Common myeloid progenitor, CD34-positive (primary cell): ENCODE measurements around the gene SMARCA1.

Experiments
- CTCF ChIA-PET: fragments of 350-600 bp; sonication (Branson Sonifier 250); formaldehyde crosslinking; loops from one replicate; lab custom pipeline; 2021; ENCODE audit warnings: antibody characterized with exemption; lab: Charles Lee
- POLR2A ChIA-PET: fragments of 350-600 bp; sonication (Branson Sonifier 250); formaldehyde crosslinking; loops from one replicate; lab custom pipeline; 2021; ENCODE audit warnings: antibody characterized with exemption; lab: Charles Lee
- DNase-seq, 3 donors: peaks; one replicate each; pipeline versions ENCODE4 v3.0.0 to v3.0.0-alpha.2; 2013
- H3K27ac ChIP-seq, 2 experiments: 1 replicate in 1 of 2; 2 replicates in 1 of 2; pipeline ENCODE4 v1.7.0; 2013; ENCODE audit warnings: inconsistent platforms in 2 of 2, low read length in 2 of 2, mild to moderate bottlenecking in 2 of 2, low read depth in 1 of 2, moderate library complexity in 1 of 2; ENCODE audit not compliant: severe bottlenecking in 2 of 2, insufficient read depth in 1 of 2, poor library complexity in 1 of 2
- H3K27me3 ChIP-seq, 5 experiments: replicated peaks in 2 of 5; 1 replicate in 3 of 5; 2 replicates in 2 of 5; pipeline versions ENCODE4 v1.6.1 to v1.7.0; 2013; ENCODE audit warnings: low read length in 4 of 5, mild to moderate bottlenecking in 2 of 5, moderate library complexity in 2 of 5, inconsistent platforms in 1 of 5; ENCODE audit not compliant: insufficient read depth in 5 of 5, control insufficient read depth in 4 of 5
- H3K36me3 ChIP-seq, 4 experiments: 1 replicate in 2 of 4; 2 replicates in 2 of 4; pipeline versions ENCODE4 v1.6.1 to v1.7.0; 2013; ENCODE audit warnings: low read length in 3 of 4, control low read depth in 1 of 4, mild to moderate bottlenecking in 1 of 4; ENCODE audit not compliant: control insufficient read depth in 4 of 4, insufficient read depth in 4 of 4
- H3K4me1 ChIP-seq, 4 experiments: 1 replicate in 3 of 4; 2 replicates in 1 of 4; pipeline versions ENCODE4 v1.6.1 to v1.7.1; 2013; ENCODE audit warnings: low read length in 3 of 4, mild to moderate bottlenecking in 3 of 4, control low read depth in 1 of 4, inconsistent platforms in 1 of 4, moderate library complexity in 1 of 4; ENCODE audit not compliant: control insufficient read depth in 4 of 4, insufficient read depth in 4 of 4; ENCODE audit errors: control extremely low read depth in 1 of 4
- H3K4me3 ChIP-seq, 7 experiments: 1 replicate in 4 of 7; 2 replicates in 3 of 7; pipeline versions ENCODE4 v1.5.1 to v1.7.0; 2013; ENCODE audit warnings: mild to moderate bottlenecking in 7 of 7, low read length in 6 of 7, moderate library complexity in 6 of 7, inconsistent platforms in 2 of 7, low read depth in 2 of 7, control low read depth in 1 of 7; ENCODE audit not compliant: insufficient read depth in 4 of 7, control insufficient read depth in 1 of 7; ENCODE audit errors: extremely low read depth in 1 of 7
- H3K9me3 ChIP-seq, 5 experiments: 1 replicate in 4 of 5; 2 replicates in 1 of 5; pipeline versions ENCODE4 v1.6.1 to v1.7.1; 2013; ENCODE audit warnings: low read length in 4 of 5, mild to moderate bottlenecking in 2 of 5, inconsistent platforms in 1 of 5, low read depth in 1 of 5, moderate library complexity in 1 of 5; ENCODE audit not compliant: control insufficient read depth in 4 of 5, insufficient read depth in 2 of 5; ENCODE audit errors: control extremely low read depth in 1 of 5
- WGBS: methylation state at CpG from one replicate; pipeline ENCODE4 v1.1.5; 2013; ENCODE audit not compliant: insufficient coverage; 5-methylcytosine and 5-hydroxymethylcytosine counted together

SMARCA1 gene

DNA sequence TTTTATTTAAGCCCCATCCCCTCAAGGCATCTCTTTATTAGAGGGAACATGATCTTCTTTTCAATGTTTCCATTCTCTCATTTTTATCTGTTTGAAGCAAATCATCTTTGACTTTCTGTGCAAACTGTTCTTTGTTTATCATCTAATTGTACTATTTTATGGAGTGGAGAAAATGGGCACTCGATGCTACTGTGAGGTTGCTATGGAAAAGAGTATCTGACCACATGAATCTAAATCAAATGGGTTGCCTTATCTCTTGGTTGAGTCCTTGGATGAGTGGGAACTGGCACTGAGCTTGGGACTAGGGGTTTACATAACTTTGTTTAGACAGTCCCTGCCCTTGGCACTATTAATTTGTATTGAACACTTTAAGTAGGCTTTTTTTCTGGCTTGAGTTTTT, 25.8 kb upstream of the SMARCA1 start:
- 80% methylated on average over 1 of the region's 1 CpG for whole genome bisulfite sequencing
- Histone ChIP-seq H3K4me3 (no peak overlapping the region), H3K4me1 (peaks cover 0 to 8% (median 5%) of the 10 kb centered on the region in 4 experiments), H3K27me3 (no peaks in the 10 kb centered on the region), H3K9me3 (no peaks in the 10 kb centered on the region), H3K27ac (no peak overlapping the region), H3K36me3 (peaks cover 0 to 16% (median 5%) of the 10 kb centered on the region in 4 experiments)
- CTCF ChIA-PET = interaction anchor here (1.4 kb wide), 1 partner anchor 8 kb away, joined by 6 read pairs; no protein-coding TSS in a partner anchor
- POLR2A ChIA-PET = no interaction called here
- no peak for DNase-seq

DNA sequence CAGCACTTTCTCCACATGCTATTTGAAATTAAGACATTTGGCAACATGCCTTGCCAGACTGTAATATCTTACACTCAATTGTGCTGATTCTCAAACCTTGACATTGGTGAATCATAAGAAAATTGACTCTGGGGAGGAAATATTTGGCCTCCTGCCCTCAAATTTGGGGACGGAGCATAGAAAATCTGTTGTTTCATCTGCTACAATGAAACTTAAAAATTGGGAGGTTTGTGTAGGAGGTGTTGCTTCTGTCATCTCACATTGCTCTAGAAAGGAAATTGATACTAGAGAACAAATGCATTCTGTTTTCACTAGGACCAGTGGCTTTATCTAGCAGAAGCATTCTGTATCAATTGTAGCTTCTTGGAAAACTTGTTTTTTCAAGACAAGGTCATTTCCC, 22.1 kb upstream of the SMARCA1 start:
- POLR2A ChIA-PET = no interaction called here
- DNase-seq = no peak
- H3K36me3 ChIP-seq = peaks cover 0 to 13% (median 5%) of the 10 kb centered on the region in 4 experiments
- no peak overlapping the region for H3K27ac ChIP-seq
- WGBS = 100% methylated on average over 1 of the region's 1 CpG
- peaks cover 0 to 9% (median under 1%) of the 10 kb centered on the region in 4 experiments for H3K4me1 ChIP-seq
- CTCF ChIA-PET = interaction anchor here (1.5 to 1.9 kb wide), 2 partner anchors 11 to 12 kb away, joined by 4 read pairs; no protein-coding TSS in a partner anchor
- peaks cover 0 to 2% (median 0%) of the 10 kb centered on the region in 5 experiments for H3K27me3 ChIP-seq
- H3K9me3 ChIP-seq = no peaks in the 10 kb centered on the region
- H3K4me3 ChIP-seq = no peak overlapping the region

DNA sequence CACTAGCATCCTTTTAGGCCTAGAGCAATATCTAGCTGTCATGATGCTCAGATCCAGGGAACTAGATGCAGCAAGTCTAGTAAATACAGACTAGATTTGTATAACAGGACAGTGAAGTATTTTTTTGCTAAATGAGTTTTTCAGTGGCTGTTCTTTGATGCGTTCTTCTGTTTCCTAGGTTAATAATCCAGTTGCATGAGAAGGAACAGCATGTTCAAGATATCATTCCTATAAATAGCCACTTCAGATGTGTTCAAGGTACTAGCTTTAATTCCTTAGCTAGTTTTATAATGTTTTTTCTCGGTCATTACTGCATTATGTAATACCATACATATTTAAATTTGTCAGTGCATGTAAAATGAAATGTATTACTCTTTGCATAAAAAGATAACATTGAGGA, 21.5 kb upstream of the SMARCA1 start:
- CTCF ChIA-PET = no interaction called here
- peaks cover 0 to 9% (median under 1%) of the 10 kb centered on the region in 4 experiments for H3K4me1 ChIP-seq
- peaks cover 0 to 13% (median 5%) of the 10 kb centered on the region in 4 experiments for H3K36me3 ChIP-seq
- peaks cover 0 to 2% (median 0%) of the 10 kb centered on the region in 5 experiments for H3K27me3 ChIP-seq
- H3K27ac ChIP-seq = no peak overlapping the region
- H3K9me3 ChIP-seq = no peaks in the 10 kb centered on the region
- POLR2A ChIA-PET = no interaction called here
- WGBS = no CpG with 5 or more reads among the region's 2 CpGs
- H3K4me3 ChIP-seq = no peak overlapping the region
- no peak for DNase-seq

GRCh38 chrX:129540722-129541184, 17.5 kb upstream of the SMARCA1 start:
- H3K4me3 ChIP-seq = peak overlapping the region in 6 of 7 experiments; percentile 59 to 86 (median 68)
- ChIA-PET POLR2A (interaction anchor here (0.6 kb wide), 1 partner anchor 13 kb away, joined by 3 read pairs; no protein-coding TSS in a partner anchor), CTCF (interaction anchor here (1.2 kb wide), 1 partner anchor 9 kb away, joined by 6 read pairs; no protein-coding TSS in a partner anchor)
- H3K4me1 ChIP-seq = peaks cover 0 to 9% (median under 1%) of the 10 kb centered on the region in 4 experiments
- H3K9me3 ChIP-seq = no peaks in the 10 kb centered on the region
- peaks cover 0 to 2% (median 0%) of the 10 kb centered on the region in 4 experiments for H3K36me3 ChIP-seq
- peaks cover 0 to 2% (median 0%) of the 10 kb centered on the region in 5 experiments for H3K27me3 ChIP-seq
- no peak overlapping the region for H3K27ac ChIP-seq
- peak in 2 of 3 donors; percentile 23 to 50 for DNase-seq
- 27% methylated on average over 5 of the region's 14 CpGs for WGBS

DNA sequence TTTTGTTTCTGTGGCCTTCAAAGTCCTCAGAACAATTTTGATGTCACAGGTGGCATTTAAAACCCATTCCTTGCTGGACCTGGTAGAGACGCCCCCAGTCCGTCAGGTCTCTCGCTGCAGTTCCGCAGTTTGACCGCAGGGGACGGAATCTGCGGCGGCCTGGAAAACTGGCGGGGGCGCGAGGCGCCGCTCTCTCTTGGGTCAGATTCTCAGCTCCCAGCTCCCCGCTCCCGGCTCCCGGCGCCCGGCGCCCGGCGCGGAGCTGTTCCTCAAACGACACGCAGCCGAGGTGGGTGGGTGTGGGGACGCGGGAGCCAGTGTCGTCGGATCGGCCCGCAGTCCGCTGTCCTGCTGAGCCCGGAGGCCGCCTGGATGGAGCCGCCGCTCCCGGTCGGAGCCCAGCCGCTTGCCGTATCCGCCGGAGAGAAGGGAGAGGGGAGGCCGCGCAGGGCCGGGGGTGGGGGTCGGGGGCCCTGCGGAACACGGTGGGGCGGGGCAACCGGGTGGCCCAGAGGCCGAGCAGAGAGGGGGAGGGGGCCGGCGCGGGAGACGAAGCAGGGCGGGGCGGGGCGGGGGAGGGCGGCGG, 16.9 kb upstream of the SMARCA1 start, which contains the start of gene OCRL:
Gene OCRL, plus strand, starts transcription at position 192 of the 586 bp plus-strand sequence. Its CDS starts 181 bp downstream, at position 373.
- no peaks in the 10 kb centered on the region for H3K9me3 ChIP-seq
- POLR2A ChIA-PET = no interaction called here
- H3K27ac ChIP-seq = peak within 1 kb of the TSS in 1 of 2 experiments; percentile 64
- 31% methylated on average over 19 of the region's 60 CpGs for WGBS
- peaks cover 0 to under 1% (median 0%) of the 10 kb centered on the region in 4 experiments for H3K36me3 ChIP-seq
- peaks cover 0 to 9% (median under 1%) of the 10 kb centered on the region in 4 experiments for H3K4me1 ChIP-seq
- DNase-seq = peak; percentile 62 to 77 (median 71)
- H3K4me3 ChIP-seq = peak within 1 kb of the TSS; percentile 52 to 86 (median 68)
- H3K27me3 ChIP-seq = peaks cover 0 to 2% (median 0%) of the 10 kb centered on the region in 5 experiments
- CTCF ChIA-PET = no interaction called here

- no peaks in the 10 kb centered on the region for H3K9me3 ChIP-seq
- H3K36me3 ChIP-seq = no peaks in the 10 kb centered on the region
- WGBS = 100% methylated on average over 1 of the region's 4 CpGs
- DNase-seq = no peak
- H3K27me3 ChIP-seq = no peaks in the 10 kb centered on the region
- no peak overlapping the region for H3K27ac ChIP-seq
- ChIA-PET CTCF (interaction anchor here (1.1 kb wide), 1 partner anchor 11 kb away, joined by 4 read pairs; no protein-coding TSS in a partner anchor), POLR2A (no interaction called here)
- no peak overlapping the region for H3K4me3 ChIP-seq
- H3K4me1 ChIP-seq = no peaks in the 10 kb centered on the region
Measured at GRCh38 chrX:129534816-129535578, 11.7 kb upstream of the SMARCA1 start.
